GM13976 (cell line): ENCODE results near the gene EDEM2.
"Not testable (repeated sequence)": the region's sequence is repeated elsewhere in the genome, so short reads cannot be mapped to it uniquely, and the experiment has no call there.

Experiments used
- DNase-seq: peaks from one replicate; pipeline ENCODE4 v3.0.0; 2012; ENCODE audit warnings: low spot score
- CTCF ChIP-seq: IDR thresholded peaks from 2 replicates; pipeline ENCODE4 v1.5.1; 2012; ENCODE audit warnings: borderline replicate concordance, mild to moderate bottlenecking; ENCODE audit not compliant: insufficient read depth; ENCODE audit errors: extremely low read depth, missing control alignments, control extremely low read depth
- in situ Hi-C: fragments of 300-500 bp; cut with MboI; formaldehyde crosslinking; loops from one replicate; pipeline ENCODE4 v1.12.0; 2022; ENCODE audit warnings: low sequenced_read_pairs, mixed read lengths, inconsistent platforms; ENCODE audit not compliant: unreplicated experiment

EDEM2 gene

DNA sequence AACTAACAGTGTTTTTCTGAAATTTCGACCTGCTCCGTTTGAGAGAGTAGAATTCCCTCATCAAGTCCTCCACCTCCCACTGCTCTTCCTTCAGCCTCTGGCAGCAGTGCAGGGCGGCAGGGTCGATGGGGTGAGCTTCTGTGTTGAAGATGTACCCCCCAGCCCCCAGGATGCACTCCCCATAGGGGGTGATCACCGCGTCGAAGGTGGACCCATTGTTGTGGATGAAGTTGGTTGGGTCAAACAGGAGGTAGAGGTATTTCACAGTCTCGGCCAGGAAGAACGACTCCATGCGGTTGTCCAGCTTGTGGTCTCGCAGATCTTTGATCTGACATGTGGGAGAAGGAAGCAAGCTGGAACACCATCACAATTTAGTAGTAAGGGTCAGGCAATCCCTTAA, 31.5 kb downstream of the EDEM2 start:
- in situ Hi-C loops: loop anchor here (10.0 kb wide), 1 partner anchor 271 kb away; no protein-coding TSS in a partner anchor
- DNase-seq: no peak
- no peak for TF ChIP-seq CTCF

GRCh38 chr20:35112276-35112675, 34.9 kb downstream of the EDEM2 start:
- in situ Hi-C loops: loop anchor here (10.0 kb wide), 1 partner anchor 267 kb away; no protein-coding TSS in a partner anchor
- not testable (repeated sequence) for DNase-seq

DNA sequence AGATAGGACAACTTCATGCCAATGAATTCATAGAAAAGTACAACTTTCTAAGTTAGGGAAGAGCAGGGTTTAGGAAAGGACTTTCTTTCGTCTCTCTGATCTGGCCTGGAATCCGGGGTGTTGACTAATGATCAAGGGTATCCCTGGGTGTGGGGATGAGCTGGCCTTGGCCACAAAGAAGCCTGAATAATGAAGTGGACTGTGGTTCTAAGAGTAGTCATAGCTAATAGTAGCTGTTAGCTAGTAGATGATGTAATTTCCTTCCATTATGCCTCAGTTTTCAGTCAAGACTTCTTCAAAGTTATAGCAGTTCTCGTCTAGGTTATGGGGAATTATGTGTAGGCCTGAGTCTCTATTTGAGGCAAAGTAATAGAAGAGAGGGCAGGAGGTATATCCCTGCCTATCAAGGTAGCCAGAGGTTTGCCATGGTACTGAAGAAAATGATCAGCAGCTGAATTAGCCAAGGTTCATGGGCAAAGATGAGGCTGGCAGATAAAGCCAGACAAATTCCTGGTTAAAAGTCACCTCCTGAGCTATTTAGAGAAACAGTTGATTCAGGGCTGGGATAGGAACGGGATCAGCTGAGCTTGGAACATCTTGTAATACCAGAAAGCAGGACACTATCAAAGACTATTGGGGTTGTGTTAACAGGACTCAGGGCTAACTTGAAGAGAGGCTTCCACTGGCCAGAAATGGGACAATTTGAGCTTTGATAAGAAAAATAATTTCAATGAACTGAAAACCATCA, 35.8 kb downstream of the EDEM2 start:
- no peak for DNase-seq
- TF ChIP-seq CTCF: no peak
- in situ Hi-C loops: loop anchor here (10.0 kb wide), 1 partner anchor 267 kb away; no protein-coding TSS in a partner anchor

- no peak for TF ChIP-seq CTCF
- no peak for DNase-seq
- in situ Hi-C loops: no loop called here
Measured at GRCh38 chr20:35108921-35109320, 38.2 kb downstream of the EDEM2 start.

- no peak for TF ChIP-seq CTCF
- in situ Hi-C loops: no loop called here
- DNase-seq: no peak
Measured at GRCh38 chr20:35106827-35107380, 40.2 kb downstream of the EDEM2 start.

DNA sequence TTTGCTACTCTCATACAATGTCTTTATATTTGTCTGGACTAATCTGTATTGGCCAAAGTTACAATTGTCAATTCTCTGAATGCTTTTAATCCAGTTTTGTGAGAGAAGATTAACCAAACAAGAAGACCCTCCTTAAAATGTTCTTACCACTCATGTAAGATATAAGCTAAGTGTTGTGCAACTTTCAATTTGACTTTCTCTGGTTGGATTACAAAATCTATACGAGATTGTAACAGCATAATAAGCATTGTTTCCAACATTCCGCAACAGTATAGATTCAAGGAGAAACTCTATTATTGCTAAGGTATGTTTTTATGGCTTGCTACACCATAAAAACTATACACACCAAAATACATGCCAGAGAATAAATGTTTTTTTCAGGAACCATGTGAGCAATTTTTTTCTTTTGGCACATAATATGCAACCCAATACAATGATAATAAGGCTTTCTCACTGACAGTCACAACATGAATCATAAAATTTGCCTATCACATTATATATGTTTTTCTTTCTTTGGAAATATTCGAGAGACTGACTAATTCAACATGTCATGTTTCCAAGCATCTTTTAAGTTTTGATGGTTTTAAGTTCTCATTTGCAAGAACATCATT, 42.3 kb downstream of the EDEM2 start:
- no peak for TF ChIP-seq CTCF
- DNase-seq: no peak
- in situ Hi-C loops: no loop called here

DNA sequence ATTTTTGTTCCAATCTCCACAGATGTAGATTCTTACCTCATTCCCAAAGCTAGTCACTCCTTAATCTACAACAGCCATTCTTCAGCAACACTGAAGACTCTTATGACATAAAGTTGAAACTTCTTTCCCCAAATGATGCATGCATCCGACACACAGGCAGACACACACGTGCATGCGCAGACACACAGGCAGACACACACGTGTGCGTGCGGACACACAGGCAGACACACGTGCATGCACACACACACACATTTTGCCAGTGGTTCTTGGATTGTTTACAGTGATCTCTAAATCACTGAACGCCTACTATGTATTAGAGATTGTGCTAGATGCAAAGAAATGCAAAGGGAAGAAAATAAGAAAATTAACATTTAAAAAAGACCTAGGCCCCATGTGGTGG, 45.5 kb downstream of the EDEM2 start:
- in situ Hi-C loops: no loop called here
- no peak for TF ChIP-seq CTCF
- DNase-seq: no peak
